CD14-positive monocyte (primary cell): ENCODE results near the gene FHOD3. TPM values are rescaled to one million over a fixed set of nuclear protein-coding genes. Genes with fewer than 3 reads are reported as not detected.

Experiments
- DNase-seq, 3 donors: peaks; one replicate each; pipeline ENCODE4 v3.0.0-alpha.2; 2011 to 2022
- H2AFZ ChIP-seq: 2 replicates; pipeline ENCODE4 v1.6.0; 2012; ENCODE audit warnings: mild to moderate bottlenecking, low read depth, low read length, inconsistent platforms; ENCODE audit not compliant: insufficient read depth, poor library complexity, severe bottlenecking
- H3K27ac ChIP-seq, 2 donors: 1 replicate in 1 of 2; 2 replicates in 1 of 2; pipeline ENCODE4 v1.5.1; 2012 to 2013; ENCODE audit warnings: low read length in 2 of 2, control low read depth in 1 of 2, inconsistent platforms in 1 of 2, low read depth in 1 of 2, mild to moderate bottlenecking in 1 of 2
- H3K27me3 ChIP-seq, 2 donors: one replicate each; pipeline versions ENCODE4 v1.6.0 to v1.6.1; 2011 to 2013; ENCODE audit warnings: low read length in 2 of 2; ENCODE audit not compliant: control insufficient read depth in 2 of 2, insufficient read depth in 2 of 2
- H3K36me3 ChIP-seq, 2 donors: replicated peaks in 1 of 2; 1 replicate in 1 of 2; 2 replicates in 1 of 2; pipeline versions ENCODE4 v1.5.1 to v1.6.1; 2012 to 2013; ENCODE audit warnings: low read length in 2 of 2, control low read depth in 1 of 2, inconsistent platforms in 1 of 2, mild to moderate bottlenecking in 1 of 2; ENCODE audit not compliant: insufficient read depth in 2 of 2, control insufficient read depth in 1 of 2
- H3K4me1 ChIP-seq, 2 donors: 1 replicate in 1 of 2; 2 replicates in 1 of 2; pipeline versions ENCODE4 v1.5.1 to v1.6.1; 2012 to 2013; ENCODE audit warnings: low read length in 2 of 2, control low read depth in 1 of 2, inconsistent platforms in 1 of 2, mild to moderate bottlenecking in 1 of 2, moderate library complexity in 1 of 2; ENCODE audit not compliant: insufficient read depth in 2 of 2, control insufficient read depth in 1 of 2
- H3K4me2 ChIP-seq: replicated peaks from 2 replicates; pipeline ENCODE3; 2012; ENCODE audit warnings: low read length, moderate library complexity, mild to moderate bottlenecking; ENCODE audit not compliant: poor library complexity, severe bottlenecking; ENCODE audit errors: extremely low read depth
- H3K4me3 ChIP-seq, 3 experiments: fragments of 200-600 bp in 1 of 3; sonication (generic) in 1 of 3; replicated peaks in 1 of 3; 1 replicate in 2 of 3; 2 replicates in 1 of 3; pipeline ENCODE4 v1.5.1; 2011 to 2013; ENCODE audit warnings: low read length in 3 of 3, mild to moderate bottlenecking in 3 of 3, control low read depth in 2 of 3, low read depth in 2 of 3, inconsistent platforms in 1 of 3, moderate library complexity in 1 of 3
- H3K79me2 ChIP-seq: 2 replicates; pipeline ENCODE4 v1.6.0; 2012; ENCODE audit warnings: mild to moderate bottlenecking, control low read depth, inconsistent platforms, low read length, moderate library complexity; ENCODE audit not compliant: insufficient read depth
- H3K9ac ChIP-seq: 2 replicates; pipeline ENCODE4 v1.6.0; 2017; ENCODE audit warnings: low read length, mild to moderate bottlenecking; ENCODE audit not compliant: insufficient read depth, poor library complexity, severe bottlenecking
- H3K9me3 ChIP-seq, 2 donors: replicated peaks in 1 of 2; 1 replicate in 1 of 2; 2 replicates in 1 of 2; pipeline versions ENCODE4 v1.5.1 to v1.6.1; 2012 to 2013; ENCODE audit warnings: low read length in 2 of 2, control low read depth in 1 of 2; ENCODE audit not compliant: control insufficient read depth in 1 of 2, insufficient read depth in 1 of 2
- H4K20me1 ChIP-seq: 2 replicates; pipeline ENCODE4 v1.6.0; 2012; ENCODE audit warnings: mild to moderate bottlenecking, low read length, control low read depth, moderate library complexity; ENCODE audit not compliant: insufficient read depth
- H3K27ac Mint-ChIP-seq, 7 donors: one replicate each; pipeline ENCODE4 v1.8.0; 2020; ENCODE audit warnings: mild to moderate bottlenecking in 7 of 7, mixed read lengths in 7 of 7, moderate library complexity in 6 of 7, inconsistent platforms in 2 of 7
- H3K27me3 Mint-ChIP-seq, 3 donors: one replicate each; pipeline ENCODE4 v1.8.0; 2021 to 2022; ENCODE audit warnings: low read depth in 3 of 3, mild to moderate bottlenecking in 3 of 3, mixed read lengths in 3 of 3, moderate library complexity in 3 of 3, inconsistent platforms in 1 of 3
- H3K36me3 Mint-ChIP-seq, 2 donors: one replicate each; pipeline ENCODE4 v1.8.0; 2020; ENCODE audit warnings: mixed read lengths in 2 of 2, inconsistent platforms in 1 of 2, mild to moderate bottlenecking in 1 of 2
- H3K4me1 Mint-ChIP-seq: one replicate; pipeline ENCODE4 v1.8.0; 2020; ENCODE audit warnings: mild to moderate bottlenecking, mixed read lengths
- H3K4me3 Mint-ChIP-seq, 2 donors: one replicate each; pipeline ENCODE4 v1.8.0; 2020; ENCODE audit warnings: mild to moderate bottlenecking in 2 of 2, mixed read lengths in 2 of 2, moderate library complexity in 1 of 2
- H3K9me3 Mint-ChIP-seq, 7 donors: one replicate each; pipeline ENCODE4 v1.8.0; 2020 to 2022; ENCODE audit warnings: mixed read lengths in 7 of 7, mild to moderate bottlenecking in 6 of 7, moderate library complexity in 6 of 7, inconsistent platforms in 2 of 7
- WGBS: methylation state at CpG from one replicate; pipeline ENCODE4 v1.1.5; 2013; ENCODE audit warnings: missing lambda C conversion rate; ENCODE audit not compliant: insufficient coverage; 5-methylcytosine and 5-hydroxymethylcytosine counted together
- intact Hi-C, 2 donors: fragments of 100-400 bp; cut with micrococcal nuclease; formaldehyde crosslinking; loops; one replicate each; pipeline versions ENCODE4 v1.15.0 to v1.15.1; 2023
- polyA plus RNA-seq, 3 donors: library from polyadenylated mRNA; depleted of rRNA in 1 of 3; unstranded in 2 of 3; stranded (reverse) in 1 of 3; fragments of 300-500 nt in 2 of 3; fragments of >200 nt in 1 of 3; fragmentation: Illumina TruSeq in 2 of 3; gene quantifications; 1 replicate in 2 of 3; 2 replicates in 1 of 3; pipeline ENCODE4 v1.2.3, GENCODE V29; 2012 to 2021
- TF ChIP-seq, protein P1 (sequence below): fragments of 200-600 bp; IDR thresholded peaks from one replicate; pipeline ENCODE4 v1.8.0; 2022; ENCODE audit warnings: antibody characterized with exemption, mild to moderate bottlenecking

The FHOD3 gene
- polyA plus RNA-seq, 3 donors: not detected

GRCh38 chr18:36328385-36328858 is 30.9 kb downstream of the FHOD3 start:
- H3K27me3 Mint-ChIP-seq: peaks cover 5 to 12% (median 10%) of the 10 kb centered on the region in 3 donors
- no peak for DNase-seq
- Histone ChIP-seq H3K9me3 (no peaks in the 10 kb centered on the region), H4K20me1 (no peaks in the 10 kb centered on the region), H3K27ac (no peak overlapping the region), H3K4me3 (no peak overlapping the region), H3K4me2 (no peak overlapping the region), H3K4me1 (no peaks in the 10 kb centered on the region), H3K79me2 (no peaks in the 10 kb centered on the region), H3K36me3 (no peaks in the 10 kb centered on the region), H3K9ac (no peak overlapping the region), H2AFZ (no peak overlapping the region), H3K27me3 (no peaks in the 10 kb centered on the region)
- intact Hi-C loops: no loop called here
- TF ChIP-seq, protein P1, sequence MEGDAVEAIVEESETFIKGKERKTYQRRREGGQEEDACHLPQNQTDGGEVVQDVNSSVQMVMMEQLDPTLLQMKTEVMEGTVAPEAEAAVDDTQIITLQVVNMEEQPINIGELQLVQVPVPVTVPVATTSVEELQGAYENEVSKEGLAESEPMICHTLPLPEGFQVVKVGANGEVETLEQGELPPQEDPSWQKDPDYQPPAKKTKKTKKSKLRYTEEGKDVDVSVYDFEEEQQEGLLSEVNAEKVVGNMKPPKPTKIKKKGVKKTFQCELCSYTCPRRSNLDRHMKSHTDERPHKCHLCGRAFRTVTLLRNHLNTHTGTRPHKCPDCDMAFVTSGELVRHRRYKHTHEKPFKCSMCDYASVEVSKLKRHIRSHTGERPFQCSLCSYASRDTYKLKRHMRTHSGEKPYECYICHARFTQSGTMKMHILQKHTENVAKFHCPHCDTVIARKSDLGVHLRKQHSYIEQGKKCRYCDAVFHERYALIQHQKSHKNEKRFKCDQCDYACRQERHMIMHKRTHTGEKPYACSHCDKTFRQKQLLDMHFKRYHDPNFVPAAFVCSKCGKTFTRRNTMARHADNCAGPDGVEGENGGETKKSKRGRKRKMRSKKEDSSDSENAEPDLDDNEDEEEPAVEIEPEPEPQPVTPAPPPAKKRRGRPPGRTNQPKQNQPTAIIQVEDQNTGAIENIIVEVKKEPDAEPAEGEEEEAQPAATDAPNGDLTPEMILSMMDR: no peak
- H3K36me3 Mint-ChIP-seq: no peaks in the 10 kb centered on the region
- no peak overlapping the region for H3K4me3 Mint-ChIP-seq
- no peaks in the 10 kb centered on the region for H3K4me1 Mint-ChIP-seq
- peaks cover 0 to 3% (median 0%) of the 10 kb centered on the region in 7 donors for H3K9me3 Mint-ChIP-seq
- WGBS: 96% methylated on average over 3 of the region's 3 CpGs
- H3K27ac Mint-ChIP-seq: no peak overlapping the region

DNA sequence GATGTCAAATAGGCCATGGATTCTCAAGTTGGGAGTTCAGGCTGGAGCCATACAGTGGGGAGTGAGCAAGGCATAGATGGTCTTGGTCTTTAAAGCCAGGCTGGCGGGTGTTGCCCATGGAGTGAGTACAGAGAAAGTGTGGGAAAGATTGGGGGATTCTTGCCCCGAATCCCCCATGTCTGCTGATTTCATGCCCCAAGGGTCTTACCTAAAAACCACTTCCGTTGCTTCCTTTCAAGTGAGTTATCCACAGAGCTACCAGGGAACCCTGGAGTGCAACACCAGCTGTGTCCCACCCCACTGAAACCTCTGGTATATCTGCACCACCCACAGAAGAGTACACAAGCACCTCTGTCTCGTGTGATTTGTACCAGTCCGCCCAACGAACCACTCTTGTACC is 31.4 kb downstream of the FHOD3 start:
- Mint-ChIP-seq H3K27ac (peak overlapping the region in 1 of 7 donors; percentile 75), H3K4me1 (no peaks in the 10 kb centered on the region), H3K27me3 (peaks cover 5 to 11% (median 10%) of the 10 kb centered on the region in 3 donors), H3K4me3 (no peak overlapping the region), H3K9me3 (peaks cover 0 to 3% (median 0%) of the 10 kb centered on the region in 7 donors), H3K36me3 (no peaks in the 10 kb centered on the region)
- Histone ChIP-seq H3K27ac (no peak overlapping the region), H3K9ac (no peak overlapping the region), H2AFZ (no peak overlapping the region), H3K79me2 (no peaks in the 10 kb centered on the region), H3K36me3 (no peaks in the 10 kb centered on the region), H3K4me3 (no peak overlapping the region), H3K9me3 (no peaks in the 10 kb centered on the region), H4K20me1 (no peaks in the 10 kb centered on the region), H3K4me2 (no peak overlapping the region), H3K27me3 (no peaks in the 10 kb centered on the region), H3K4me1 (no peaks in the 10 kb centered on the region)
- WGBS: 91% methylated on average over 4 of the region's 6 CpGs
- DNase-seq: no peak
- TF ChIP-seq, protein P1: no peak
- intact Hi-C loops: no loop called here
